GM21381 (cell line): ENCODE results near the gene OCA2.
"Not testable (repeated sequence)": the region's sequence is repeated elsewhere in the genome, so short reads cannot be mapped to it uniquely, and the experiment has no call there.

Experiments used
- ATAC-seq: cut with Tn5 transposase; IDR thresholded peaks from one replicate; pipeline ENCODE4 v1.9.1; 2021; ENCODE audit warnings: mild to moderate bottlenecking, moderate library complexity; ENCODE audit not compliant: unreplicated experiment

The OCA2 gene

GRCh38 chr15:27853624-27854455 is 245.3 kb downstream of the OCA2 start:
- ATAC-seq = no peak

DNA sequence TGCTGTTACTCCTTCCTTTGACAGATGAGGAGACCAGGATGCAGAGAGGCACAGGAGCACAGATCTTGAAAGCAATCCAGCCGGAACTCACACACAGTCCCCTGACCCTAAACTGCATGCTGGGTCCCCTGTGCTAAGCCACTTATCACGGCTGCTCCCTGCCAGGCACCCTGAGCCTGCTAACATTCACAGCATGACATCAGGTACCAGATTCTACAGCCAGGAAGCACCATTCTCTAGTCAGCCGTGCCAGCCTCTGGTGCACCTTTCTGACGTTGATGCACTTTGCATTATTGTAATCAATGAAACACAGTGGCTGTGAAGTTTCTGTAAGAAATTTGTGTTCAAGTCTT is 247.3 kb downstream of the OCA2 start:
- ATAC-seq = no peak

- ATAC-seq = no peak
Observed at GRCh38 chr15:27850981-27851857, 247.9 kb downstream of the OCA2 start.

DNA sequence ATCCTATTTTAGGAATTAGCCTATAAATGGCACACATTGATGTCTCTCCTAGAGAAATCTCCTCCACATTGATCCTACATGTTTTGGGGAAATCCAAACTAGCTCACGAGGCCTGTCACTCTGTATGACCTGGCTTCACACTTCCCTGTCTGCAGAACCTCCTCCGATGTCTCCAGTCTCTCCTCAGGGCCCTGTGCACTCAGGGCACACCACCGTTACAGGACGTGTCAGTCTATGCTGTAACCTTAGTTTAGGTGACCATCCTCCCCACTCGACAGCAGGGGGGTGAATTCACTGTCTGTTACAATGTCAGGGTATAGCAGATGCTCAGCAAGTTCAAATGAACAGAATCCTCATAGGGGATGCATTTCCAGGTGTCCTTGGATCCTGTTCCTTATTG is 249.1 kb downstream of the OCA2 start:
- no peak for ATAC-seq

DNA sequence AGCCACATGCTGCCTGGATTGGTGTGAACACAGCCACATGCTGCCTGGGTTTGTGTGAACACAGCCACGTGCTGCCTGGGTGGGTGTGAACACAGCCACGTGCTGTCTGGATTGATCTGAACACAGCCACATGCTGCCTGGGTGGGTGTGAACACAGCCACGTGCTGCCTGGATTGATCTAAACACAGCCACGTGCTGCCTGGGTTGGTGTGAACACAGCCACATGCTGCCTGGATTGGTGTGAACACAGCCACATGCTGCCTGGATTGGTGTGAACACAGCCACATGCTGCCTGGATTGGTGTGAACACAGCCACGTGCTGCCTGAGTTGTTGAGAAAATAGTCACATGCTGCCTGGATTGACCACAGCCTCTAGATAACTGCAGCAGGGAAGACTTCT is 250.2 kb downstream of the OCA2 start:
- not testable (repeated sequence) for ATAC-seq

GRCh38 chr15:27847775-27848710 is 251.1 kb downstream of the OCA2 start:
- no peak for ATAC-seq

GRCh38 chr15:27846722-27847395 is 252.3 kb downstream of the OCA2 start:
- no peak for ATAC-seq

DNA sequence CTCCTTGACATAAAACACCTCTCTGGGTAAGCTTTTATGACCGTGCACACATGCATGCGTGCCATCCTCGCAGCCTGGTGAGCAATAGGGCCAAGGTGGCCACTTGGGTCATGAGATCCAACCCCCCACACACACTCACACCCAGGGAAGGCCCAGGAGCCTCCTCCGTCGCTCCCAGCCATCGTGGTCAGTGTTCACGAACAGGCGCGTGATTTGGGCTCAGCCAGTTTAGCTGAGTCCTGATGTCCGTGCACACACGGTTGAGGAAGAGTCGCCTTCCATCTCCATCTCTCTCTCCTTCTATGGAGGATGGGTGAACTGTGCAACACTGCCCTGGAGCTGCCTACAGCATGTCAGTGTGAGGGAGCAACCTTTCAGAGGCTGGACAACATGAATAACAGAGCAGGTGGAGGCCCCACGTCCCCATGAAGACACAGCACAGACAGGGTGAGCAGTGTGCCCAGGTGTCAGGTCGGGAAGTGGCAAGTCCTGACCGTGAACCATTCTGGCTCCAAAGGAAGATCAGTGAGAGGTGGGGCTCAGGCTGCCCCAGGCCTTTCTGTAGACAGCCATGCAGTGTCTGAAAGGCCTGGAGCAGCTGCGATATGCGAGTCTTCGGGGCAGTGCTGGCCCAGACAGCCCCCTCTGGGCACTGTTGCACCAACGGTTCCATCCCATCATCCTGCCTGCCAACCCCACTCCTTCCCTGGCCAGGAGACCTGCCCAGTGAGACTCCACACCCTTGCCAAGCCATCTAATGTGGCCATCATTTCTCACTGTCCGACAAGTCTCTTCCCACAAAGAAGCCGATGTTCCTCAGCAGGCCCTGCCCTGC is 253.4 kb downstream of the OCA2 start:
- ATAC-seq = no peak

DNA sequence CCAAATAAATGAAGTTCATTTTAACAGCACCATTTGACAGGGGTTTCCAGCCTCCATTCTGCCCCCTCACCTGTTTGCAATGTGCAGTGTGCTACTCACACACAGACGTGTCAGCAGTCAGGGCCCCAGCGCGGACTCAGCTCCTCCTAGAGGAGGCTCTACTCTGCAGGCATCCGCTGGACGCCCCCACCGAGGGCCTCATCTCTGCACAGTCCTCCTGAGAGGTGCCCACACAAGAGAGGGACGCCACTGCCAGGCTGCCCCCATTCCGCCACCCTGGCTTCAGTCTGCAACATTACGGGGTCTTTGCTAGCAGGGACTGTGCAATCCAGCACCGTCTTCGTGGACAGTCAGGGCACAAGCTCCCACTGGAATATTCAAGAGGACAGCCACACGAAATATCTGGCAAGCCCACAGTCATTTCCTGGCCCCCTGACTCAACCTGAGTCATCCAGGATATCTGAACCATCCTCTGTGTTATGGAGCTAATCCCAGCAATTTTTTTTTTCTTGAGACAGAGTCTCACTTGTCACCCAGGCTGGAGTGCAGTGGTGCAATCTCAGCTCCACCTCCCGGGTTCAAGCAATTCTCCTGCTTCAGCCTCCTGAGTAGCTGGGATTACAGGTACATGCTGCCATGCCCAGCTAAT is 255.0 kb downstream of the OCA2 start:
- ATAC-seq = no peak

DNA sequence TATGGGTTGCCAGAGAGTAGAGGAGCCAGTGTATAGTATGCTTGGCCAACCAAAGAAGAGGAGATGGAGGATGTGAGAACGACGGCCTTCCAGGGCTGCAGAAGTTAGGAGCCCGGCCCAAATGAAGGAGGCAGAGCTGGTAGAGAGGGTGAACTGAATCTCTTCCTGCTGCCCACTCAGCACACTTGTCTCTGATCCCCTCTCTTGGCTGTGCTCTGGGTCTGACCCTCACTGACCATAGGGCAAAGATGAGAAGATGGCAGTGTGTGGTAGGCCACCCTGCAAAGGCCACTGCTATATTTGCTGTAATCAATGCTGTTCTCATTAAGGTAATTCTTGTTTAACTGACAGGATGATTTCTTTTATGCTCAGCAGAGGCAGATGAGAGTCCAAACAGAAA is 256.0 kb downstream of the OCA2 start:
- no peak for ATAC-seq

DNA sequence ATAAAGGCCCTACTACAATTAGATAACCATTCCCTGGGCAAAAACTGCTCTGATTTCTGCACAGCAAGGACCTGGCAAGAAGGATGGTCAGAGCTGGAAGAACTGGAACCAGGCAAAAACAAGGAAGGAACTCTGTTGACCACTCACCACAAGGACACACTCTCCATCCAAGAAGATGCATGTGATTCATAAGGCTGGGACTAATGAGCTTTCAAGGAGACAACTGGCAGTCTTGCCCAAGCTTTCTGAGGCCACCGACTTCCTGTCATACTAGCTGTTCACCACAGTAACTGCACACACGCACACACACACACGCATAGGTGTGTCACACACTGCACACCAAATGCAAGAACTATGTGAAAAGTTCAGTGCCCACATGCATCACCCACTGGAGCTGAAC is 256.6 kb downstream of the OCA2 start:
- no peak for ATAC-seq

DNA sequence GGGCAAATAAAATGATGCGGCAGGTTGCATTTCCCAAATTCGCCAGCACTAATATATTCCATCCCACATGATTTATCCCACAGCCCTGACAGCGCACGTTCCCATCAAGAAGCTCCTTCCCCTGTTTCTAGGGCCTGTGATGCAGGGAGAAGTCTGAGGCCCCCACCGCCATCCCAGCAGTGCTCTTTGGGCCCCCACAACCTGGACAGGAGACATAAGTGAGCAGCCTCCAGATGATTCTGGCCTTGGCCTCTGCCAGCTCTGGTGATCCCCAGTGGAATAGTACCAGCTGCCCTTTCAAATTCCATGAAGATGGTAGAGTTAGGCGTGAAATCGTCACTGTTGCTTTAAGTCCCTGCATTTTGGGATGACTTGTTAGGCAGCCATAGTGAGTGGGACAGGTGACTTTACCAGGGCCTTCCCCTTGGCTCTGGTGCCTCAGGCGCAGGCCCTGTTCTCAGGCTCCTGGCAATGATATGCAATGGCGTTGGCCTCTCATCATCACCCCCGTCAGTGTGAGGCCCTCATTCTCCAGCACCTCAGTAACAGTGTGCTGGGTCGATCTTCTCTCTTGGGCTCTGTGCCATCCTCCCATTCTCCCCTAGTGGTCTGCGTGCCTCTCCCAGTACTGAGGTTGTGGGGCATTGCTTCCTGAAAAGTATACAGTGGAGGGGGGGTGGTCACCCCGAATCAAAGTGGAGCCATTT is 263.7 kb downstream of the OCA2 start:
- ATAC-seq = no peak

DNA sequence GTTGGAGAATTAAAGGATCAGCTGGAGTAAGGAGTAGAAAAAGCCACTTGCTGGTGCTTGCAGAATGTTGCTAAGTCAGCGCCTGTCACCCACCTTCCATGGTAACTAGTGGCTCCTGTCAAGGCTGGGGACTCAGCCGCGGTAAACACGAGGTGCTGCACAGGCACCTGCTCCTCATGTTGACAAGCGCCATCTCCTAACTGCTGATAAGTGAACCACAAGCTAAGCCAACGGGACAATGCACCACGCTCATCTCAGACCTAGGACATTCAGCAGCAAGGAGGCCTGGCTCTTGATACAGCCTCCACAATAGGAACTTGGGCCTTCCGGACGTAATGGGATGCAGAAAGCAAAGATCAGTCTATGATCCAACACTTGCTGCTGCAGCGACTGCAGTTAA is 264.4 kb downstream of the OCA2 start:
- ATAC-seq = no peak

GRCh38 chr15:27833974-27834373 is 265.1 kb downstream of the OCA2 start:
- no peak for ATAC-seq

GRCh38 chr15:27833178-27833577 is 265.9 kb downstream of the OCA2 start:
- no peak for ATAC-seq

- no peak for ATAC-seq
Observed at GRCh38 chr15:27832237-27832596, 266.9 kb downstream of the OCA2 start.

GRCh38 chr15:27831384-27832236 is 267.5 kb downstream of the OCA2 start:
- no peak for ATAC-seq

DNA sequence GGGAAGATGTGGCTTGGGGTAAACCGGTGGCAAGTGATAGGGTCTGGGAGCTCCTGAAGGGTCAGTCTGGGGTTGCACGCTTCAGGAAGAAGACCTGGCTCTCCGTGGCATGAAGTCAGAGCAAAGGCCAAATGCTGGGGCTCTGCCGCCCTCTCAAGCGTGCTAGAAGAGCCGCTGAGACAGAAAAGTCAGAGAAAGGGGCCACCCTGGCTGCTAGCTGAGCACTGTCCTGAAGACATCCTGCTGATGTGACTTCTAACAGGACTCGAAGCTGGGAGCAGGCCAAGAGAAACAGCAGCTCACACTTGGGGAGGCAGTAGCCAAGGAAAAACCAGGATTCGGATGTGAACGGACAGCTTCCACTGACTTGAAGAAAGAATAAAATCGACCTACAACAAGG is 270.4 kb downstream of the OCA2 start:
- ATAC-seq = no peak
